Measurements from ENCODE around the gene CERK.

The CERK gene

DNA sequence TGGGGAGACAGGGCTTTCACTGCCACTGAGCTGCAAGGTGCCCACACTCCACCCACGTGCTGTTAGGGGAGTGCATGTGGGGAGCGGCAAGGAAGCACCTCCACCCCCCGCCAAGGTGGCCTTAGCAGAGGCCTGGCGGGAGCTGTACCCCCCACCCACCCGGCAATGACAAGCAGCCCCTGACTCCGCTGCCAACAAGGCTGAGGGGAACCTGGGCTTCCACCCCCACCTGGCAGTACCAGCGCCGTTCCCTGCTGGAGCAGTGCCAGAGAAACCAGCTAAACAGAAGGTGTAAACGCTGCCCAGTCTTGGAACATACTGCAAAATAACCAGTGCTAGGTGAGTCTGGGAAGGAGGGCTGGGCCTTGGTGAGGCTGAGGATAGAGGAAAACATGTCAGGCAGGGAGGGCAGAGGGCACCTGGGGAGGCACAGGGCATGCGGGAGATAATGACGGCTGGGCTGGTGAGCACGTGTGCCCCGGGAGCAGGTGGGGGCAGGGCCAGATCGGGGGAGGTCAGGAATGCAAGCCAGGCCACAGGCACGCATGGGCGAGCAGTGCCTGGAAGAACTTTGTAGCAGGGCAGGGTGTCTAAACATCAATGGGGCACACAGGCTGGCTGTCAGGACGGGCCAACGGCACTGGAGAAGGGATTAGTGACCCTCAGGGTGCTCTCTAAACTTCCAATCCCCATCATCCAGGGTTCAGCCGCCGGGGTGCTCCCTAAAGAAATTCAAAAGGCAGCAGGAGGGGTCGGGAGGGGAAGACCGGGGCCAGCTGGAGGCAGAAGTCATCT is 6.6 kb downstream of the CERK start:
- DNase-seq, result no peak

DNA sequence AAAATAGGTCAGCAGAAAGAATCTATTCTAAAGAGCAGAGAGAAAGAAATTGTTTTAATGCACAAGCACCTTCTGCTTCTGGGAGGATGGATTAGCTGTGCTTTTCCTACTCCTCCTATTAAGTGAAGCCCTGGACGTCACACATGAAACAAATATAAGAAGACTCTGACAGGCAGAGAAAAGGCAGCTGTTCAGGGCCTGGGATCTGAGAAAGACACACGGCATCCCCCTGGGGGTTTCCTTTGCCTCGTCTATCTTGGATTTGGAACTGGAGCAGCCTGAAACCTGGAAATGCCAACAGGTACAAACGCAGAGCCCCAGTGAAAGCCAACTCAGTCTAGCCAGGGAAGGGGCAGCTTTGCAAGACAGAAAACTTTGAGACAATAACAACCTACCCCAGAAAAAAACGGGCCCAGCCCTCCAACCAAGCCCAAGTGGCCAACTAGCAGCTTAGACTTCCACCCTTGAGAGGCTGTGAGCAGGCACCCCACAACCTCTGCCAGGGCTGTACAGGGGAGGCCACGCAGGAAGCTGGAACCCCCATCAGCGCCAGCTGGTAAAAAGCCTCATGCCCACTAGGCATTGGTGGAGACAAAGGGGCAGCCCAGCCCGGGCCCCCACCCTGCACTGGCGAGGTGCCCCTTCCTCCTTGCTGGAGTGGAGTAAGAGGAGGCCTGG is 7.3 kb downstream of the CERK start:
- DNase-seq, result no peak

DNA sequence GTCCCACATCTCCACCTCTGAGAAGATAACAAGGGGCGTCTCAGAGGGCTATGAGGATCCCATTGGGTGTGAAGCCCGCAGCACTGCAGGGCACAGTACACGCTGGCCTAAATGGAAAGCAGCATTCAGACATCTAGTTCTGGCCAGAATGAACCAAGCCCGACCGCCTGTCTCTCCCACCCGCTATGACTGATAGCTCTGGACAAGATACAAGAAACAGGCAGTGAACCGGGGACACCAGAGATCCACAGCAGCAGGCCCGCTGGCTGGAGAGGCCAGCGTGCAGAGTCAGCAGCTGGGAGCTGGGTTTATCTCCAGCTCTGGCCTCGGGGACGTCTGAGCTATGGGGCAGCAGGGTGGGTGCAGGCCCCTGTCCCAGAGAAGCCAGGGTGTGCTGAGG is 9.6 kb downstream of the CERK start:
- DNase-seq, result no peak

DNA sequence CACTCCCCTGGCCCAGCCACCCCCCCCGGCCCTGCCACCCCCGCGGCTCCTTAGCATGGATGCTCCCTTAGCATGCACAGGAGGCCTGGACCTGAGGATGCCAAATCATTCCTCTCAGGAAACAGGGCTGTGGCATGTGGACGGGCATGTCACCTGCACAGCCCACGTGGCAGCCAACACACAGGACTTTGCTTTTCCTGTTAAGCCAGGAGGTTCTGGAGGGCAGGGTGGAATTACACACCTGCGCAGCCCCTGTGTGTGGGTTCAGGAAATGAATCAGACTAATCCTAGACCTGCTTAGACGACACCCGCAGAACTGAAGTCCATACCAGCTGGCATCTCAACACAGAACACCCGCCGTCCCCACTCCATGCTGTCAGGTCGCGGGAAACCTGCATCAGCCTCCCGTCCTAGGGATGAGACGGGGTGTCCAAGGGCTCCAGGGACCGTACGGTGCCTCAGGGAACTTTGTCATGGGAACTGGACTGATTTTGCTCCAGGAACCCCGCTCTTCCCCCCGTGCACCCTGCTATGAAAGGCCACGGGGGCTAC is 10.2 kb downstream of the CERK start:
- DNase-seq, result no peak

DNA sequence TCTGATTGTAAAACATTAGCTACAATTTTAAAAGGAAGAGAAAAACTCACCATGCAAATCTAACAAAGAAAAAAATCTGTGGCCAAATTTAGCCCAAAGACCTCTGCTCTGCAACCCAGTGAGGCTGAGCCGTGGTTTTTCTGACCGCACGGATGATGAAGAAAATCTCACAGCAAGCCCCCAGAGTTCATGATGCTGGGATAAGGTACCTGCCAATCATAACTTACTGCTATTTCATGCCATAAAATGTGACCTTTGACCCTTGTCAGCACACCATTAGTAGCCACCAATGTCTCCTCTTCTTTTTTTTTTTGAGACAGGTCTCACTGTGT is 11.1 kb downstream of the CERK start:
- DNase-seq, result no peak

DNA sequence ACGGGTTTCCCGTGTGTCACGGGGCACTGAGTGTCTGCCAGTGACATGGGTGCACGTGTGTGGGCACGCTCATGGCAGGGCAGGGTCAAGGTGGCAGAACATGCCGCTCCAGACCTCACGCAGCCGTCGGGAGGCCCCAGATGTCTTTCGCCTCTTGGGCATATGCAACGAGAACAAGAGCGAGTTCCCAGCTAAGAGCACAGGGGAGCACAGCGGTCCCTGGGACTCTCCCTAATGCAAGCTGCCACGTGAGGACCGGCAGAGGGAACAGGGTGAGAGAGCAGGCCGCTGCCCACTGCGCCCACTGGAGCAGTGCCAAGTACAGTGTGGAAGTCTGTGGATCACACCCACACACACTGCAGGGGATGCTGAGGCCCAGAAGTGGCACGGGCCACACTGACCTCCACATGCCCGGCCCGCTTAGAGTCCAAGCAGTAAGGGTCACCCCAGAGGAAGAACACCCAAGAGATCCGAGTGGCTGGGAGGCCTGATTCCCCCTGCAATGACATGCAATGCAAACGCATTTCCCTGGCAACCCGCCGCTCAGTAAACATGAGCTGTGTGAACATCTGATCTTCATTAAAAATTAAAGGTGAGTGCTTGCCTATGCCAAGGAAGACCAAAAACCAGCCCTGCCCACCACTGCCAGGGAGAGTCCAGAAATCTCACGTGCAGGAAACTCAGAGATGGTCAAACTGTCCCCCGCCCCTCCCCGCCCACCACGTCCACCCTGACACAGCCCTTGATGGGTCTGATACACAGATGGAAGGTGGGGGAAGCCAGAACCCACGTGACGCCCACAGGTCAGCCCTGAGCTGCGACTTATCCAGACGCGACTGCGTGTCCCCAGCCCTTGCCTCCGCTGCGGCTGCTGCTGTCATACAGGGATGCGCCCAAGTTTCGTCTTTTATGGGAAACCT is 11.7 kb downstream of the CERK start:
- no peak for DNase-seq

DNA sequence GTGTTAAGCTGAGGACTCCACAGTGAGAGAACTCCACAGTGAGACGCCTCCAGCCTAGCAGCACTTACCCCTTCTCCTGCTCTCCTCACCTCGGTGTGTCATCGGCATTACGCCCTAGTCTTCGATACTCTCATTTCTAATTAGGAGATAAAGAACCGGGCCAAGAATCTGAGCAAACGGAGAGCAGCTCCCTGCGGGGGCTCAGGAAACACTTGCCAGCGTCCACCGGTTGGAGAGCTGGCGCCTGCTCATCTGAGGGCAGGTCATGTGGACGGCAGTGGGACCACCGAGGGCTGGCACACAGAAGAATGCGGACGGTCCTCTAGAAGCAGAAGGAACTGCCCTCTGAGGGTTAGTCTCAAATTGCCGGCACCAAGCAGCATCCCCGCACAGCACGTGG is 13.0 kb downstream of the CERK start:
- no peak for DNase-seq

DNA sequence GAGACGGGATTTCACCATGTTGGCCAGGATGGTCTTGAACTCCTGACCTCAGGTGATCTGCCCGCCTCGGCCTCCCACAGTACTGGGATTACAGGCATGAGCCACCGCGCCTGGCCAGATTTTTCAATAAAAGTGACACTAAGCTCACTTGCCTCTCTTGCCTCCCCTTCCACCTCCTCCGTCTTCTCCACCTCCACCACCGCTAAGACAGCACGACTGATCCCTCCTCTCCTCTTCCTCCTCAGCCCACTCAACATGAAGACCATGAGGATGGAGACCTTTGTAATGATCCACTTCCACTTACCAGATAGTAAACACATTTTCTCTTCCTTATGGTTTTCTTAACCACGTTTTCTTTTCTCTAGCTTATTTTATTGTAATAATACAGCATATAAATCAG is 14.2 kb downstream of the CERK start:
- DNase-seq, result no peak

DNA sequence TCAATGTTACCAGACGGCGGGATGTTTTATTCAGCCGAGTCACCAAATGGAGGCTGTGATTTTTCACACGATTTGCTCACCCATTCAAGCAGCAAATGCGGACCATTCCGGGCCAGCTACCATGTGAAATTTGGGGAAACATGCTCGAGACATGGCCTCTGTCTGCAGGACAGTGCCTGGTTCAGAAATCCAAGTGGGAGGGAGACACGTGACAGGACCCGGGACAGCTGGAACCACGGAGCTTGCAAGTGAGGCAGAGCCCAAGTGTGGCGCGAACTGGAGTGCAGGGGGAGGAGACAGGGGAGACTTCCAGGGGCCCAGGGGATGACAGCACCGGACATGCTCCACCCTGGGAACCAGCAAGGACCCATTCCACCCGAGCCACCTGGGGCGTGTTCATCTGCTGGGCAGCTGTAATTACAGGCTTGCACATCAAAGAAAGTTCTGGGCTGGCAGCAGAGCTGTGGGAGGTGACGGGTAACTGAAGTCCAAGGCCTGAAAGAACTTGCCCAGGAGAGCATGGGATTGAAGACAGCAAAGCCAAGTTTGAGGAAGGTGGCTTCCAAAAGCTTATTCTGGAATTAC is 16.5 kb downstream of the CERK start:
- DNase-seq, result no peak

DNA sequence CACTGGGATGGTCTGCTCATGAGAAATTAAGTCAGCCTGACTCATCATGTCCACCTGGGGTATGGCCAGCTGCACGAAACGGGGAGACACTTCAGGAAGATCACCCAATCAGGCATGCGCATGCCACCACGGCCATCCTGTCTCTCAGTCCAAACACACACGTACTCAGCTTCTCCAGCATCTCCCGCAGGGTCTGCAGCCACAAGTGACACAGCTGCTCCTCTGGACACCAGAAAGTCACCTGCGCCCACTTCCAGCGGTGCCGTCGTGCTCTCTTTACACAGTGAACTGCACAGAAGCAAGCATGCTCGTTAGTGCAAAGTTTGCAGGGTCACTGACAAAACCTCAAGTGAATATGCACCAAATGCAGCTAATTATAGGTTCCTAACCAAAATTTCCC is 18.1 kb downstream of the CERK start:
- DNase-seq, result no peak

DNA sequence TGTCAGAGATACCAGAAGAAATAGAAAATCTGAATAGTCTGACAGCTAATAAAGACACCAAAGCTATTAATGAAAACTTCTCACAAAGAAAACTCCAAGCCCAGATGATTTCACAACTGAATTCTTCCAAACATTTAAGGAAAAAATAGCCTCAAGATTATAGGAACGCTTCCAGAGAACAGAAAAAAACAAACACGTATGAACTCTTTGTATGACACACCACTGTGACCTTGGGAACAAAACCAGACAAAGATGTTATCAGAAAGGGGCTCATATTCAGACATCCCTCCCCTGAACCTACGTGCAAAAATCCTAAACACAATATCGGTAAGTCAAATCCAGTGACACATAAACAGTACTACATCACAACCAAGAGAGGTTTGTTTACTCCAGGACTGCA is 23.5 kb downstream of the CERK start:
- DNase-seq, result no peak

DNA sequence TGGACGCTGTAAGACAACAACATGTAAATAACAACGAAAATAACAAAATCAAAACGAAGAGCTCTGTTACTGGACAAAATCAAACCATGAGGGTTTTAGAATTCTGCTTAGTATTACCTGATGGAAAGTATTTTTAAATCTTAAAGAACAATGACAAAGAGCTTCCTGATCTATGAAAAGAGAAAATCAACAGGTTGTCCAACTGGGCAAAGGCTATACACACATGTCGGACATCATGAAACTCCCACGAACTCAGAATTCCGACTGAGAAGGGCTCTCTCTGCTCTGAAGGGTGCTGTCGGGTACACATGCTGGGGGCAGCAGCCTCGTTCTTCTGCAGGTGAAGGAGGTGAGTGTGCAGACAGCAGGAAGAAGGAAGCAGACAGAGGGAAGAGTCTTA is 25.8 kb downstream of the CERK start:
- DNase-seq, result no peak

DNA sequence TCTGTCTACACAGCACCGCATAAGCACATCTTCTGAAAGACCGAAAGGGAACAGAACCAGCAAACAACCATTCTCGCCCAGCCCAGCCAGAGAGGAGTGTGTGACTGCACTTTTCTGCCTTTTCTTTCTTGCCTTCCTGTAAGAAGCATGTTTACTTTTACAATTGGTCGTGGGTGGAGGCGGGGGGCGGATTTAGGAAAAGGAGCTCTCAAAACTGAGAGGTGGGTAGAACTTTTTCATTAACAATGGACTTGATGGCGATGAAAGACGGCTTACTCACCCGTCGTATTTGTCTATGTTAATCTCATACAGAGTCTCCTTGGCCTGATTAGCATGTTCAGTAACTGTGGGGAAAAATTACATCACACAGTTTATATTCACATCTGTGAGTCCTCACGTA is 27.2 kb downstream of the CERK start:
- DNase-seq, result no peak

DNA sequence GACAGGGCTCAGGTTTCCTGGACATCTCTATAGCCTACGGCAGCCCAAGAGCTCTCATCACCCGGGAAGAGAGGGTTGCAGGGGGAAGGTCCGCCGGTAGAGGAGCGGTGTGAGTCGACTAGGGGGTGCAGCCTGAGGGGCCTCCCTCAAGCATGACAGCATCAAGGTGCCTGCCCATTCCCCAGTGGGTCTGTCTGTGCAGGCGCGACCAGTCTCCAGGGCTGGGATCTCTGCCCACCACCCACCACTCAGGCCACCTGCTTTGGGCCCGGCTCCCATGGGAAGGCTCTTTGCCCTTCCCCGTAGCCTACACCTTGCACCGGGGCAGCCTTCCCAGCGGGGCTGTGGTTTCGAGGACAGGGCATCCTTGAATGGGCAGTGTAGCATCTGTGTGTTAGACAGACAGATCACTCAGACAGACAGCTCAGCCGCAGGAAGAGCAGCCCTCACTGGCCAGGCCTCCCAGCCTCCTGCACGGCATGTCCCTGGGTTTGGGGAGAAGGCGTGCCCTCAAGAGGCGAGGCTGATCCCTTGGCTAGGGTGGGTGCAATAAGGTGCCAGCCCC is 29.2 kb downstream of the CERK start:
- no peak for DNase-seq

DNA sequence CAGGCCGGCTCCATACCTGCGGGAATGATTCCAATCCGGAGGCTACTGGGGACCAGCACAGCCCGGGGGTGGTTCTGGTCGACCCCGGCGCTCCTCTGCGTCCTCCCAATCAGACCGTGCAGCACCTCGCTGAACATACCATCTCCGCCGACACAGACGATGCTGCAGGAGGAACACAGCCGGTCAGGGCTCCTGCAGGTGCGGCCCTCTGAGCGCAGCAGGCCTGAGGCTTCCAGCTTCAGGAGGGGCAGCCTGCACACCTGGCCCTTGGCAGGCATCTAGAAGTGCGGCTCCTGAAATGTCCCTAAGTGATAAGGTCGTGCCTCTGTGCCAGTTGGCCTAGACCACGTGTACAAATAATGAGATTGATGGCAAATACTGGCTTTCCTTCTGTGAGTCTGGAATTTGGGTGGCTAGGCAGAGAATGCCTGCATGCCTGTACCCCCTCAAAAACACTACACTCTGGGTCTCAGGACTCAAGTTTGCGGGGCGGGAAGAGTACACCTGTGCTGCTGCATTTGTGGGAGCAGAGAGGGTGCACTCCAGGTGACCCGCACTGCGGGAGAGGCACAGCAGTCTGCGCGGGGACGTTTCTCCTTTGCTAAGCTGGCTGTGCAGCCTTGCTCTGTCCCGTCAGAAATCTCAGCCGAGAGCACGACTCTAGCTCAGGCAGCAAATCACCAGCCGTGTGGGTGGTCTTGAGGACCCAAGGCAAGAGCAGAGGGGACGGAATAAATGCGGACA is 30.1 kb downstream of the CERK start:
- DNase-seq, result no peak

DNA sequence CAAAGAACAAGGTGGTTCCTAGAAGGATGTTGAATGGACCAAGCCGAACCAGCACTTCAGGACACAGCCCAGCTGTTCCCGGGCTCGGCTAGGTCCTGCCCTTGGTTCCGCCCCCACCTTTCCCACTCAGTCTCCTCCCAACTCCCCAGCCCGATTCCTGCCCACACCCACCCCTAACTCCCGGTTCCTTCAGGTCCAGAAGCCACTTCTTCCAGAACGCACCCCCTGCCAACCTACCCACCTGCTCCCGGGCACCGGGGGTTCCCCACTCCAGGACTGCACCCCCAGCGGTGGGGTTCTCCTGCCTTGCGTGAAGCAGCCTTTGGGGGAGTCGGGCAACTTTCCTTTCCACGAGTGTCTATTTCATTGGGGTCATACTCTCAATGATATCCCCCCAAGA is 30.7 kb downstream of the CERK start:
- no peak for DNase-seq

DNA sequence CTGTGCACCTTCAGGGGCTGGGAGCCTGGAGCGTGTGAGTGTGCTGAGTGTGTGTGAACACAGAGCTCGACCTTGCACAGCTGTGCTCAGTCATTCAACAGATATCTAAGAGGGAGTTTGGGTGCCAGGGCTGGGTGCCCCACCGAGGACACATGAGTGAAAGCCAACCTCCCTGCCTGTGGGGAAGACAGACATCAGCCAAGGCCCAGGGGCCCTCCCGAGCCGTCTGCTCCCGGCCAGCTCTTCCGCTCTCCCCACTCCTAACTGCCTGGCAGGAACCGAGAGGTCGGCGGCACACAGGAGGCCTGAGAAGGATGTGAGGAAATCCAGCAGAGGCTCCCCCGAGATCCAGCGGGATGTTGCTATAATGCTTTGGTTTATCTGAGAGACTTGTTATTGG is 32.0 kb downstream of the CERK start:
- DNase-seq, result no peak

DNA sequence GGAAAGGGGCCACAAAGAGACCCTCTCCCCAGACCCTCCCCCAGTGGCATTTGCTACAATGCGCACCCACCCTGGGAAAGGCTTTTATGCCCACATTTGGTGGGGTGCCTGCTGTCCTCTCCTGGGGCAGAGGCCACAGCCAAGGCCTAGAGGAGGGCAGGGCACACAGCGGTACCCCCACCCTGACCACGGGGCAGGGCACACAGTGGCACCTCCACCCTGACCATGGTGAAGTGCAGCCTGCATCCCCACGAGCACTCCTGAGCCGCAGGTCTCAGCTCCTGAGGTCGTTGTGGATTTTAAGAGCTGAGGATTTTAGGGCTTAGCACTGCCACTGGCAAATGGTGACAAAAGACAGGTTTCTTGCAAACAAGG is 34.1 kb downstream of the CERK start:
- DNase-seq, result no peak

DNA sequence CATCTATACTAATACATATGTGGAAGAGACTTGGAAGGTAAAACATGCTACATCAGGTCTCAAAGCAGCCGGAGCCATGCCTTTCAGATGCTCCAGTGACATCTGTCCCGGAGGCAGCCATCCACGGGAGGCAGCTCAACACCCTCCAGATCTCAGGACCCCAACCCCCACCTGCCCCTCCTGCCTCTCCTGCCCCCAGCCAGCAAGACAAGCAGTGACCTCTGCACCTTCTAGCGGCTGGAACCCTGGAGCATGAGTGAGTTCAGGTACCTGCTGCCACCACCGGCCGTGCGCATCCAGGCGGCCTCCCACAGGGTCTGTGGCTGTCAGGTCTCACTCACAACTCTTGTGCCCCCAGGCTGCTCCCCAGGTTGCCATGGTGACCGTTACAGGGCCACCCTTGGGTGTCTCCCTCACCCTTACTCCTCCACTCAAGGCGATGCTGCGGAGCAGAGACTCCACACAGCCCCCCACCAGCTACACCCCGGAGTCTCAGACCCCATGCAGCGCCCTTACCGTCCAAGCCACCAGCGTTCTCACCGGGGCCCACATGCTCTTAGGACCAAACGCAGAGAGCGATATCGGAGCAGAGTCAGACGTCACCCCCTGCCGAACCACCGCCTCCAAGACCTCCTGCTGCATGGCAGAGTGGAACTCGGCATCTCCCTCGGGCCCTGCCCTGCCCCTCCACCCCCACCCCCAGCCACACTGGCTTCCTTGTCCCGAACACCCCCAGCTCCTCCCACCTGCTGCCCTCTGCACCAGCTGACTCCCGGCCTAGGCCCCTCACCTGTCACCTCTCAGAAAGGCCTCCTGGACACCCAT is 34.7 kb downstream of the CERK start:
- DNase-seq, result no peak

DNA sequence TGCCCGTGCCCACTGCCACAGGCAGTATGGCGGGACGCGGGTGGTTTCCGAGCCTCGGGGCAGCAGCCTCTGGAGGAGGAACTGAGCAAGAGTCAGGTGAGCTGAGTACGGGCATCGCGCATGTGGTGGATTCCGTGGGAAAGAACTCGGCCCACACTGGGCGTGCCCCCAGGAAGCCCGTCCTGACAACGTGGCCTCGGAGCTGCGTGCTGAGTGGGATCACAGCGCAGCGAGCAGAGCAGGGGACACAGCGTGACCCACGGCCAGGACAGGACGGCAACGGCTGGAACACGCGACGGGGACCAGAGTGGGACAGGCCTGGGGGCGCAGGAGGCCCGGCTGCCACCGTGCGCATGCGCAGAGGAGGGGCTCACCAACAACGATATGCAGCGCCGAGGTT is 36.8 kb downstream of the CERK start:
- DNase-seq, result no peak

DNA sequence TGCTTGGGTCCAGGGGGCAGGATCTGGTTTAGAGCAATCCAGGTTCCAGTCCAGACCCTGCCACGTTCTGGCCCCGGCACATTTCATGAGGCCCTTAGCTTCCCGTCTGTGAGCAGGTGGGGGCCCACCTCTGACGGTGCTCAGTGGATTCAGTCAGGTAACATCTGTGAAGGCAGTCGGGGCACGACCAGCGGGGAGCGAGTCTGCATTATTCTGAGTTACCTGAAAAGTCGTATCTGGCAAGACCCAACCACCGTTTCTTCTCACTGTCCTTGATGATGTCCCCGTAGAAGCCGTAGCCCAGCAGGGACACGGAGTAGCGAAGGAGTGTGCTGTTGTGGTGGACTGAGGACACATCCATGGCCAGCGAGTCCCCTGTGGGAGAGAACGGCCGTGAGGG is 39.0 kb downstream of the CERK start:
- DNase-seq, result no peak
